ENCODE results near the gene CCNY.

The CCNY gene

DNA sequence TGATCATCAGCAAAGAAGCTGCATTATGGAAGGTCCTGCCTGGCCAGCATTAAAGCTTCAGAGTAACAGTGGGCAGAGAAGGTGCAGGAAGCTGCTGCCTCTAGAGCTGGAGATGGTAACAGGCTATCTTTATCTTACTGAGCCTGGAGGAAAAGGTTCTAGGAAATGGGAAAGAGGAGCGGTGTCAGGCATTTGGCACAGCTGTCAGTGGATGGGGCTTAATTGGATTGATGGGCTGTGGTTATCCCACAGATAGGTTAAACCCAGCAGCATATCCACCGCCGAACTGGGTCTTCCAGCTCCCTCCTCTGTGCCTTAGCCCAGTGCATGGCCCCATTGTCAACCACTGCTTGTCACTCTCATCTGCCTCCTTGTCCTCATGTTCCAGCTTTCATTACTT is 127.6 kb downstream of the CCNY start:
- no peaks in the 10 kb centered on the region for H3K9me3 ChIP-seq (ENCODE audit: insufficient read depth, low read length)
- H3K4me1 ChIP-seq (ENCODE audit: low read length), result peaks cover 10% of the 10 kb centered on the region
- no peaks in the 10 kb centered on the region for H3K36me3 ChIP-seq (replicated peaks; ENCODE audit: low read depth, low read length)
- peaks cover 6% of the 10 kb centered on the region for H3K79me2 ChIP-seq (ENCODE audit: low read length)
- no peak overlapping the region for H3K4me2 ChIP-seq (ENCODE audit: low read length)
- no peak overlapping the region for H2AFZ ChIP-seq (ENCODE audit: low read depth, low read length)
- no peaks in the 10 kb centered on the region for H3K27me3 ChIP-seq (ENCODE audit: low read depth, low read length)
- H3K4me3 ChIP-seq (ENCODE audit: low read length), result no peak overlapping the region
- H3K9ac ChIP-seq (ENCODE audit: low read length), result no peak overlapping the region
- no peak for TF ChIP-seq EZH2phosphoT487 (IDR thresholded peaks at IDR 0.05; ENCODE audit: low read depth)
- TF ChIP-seq, protein P1, sequence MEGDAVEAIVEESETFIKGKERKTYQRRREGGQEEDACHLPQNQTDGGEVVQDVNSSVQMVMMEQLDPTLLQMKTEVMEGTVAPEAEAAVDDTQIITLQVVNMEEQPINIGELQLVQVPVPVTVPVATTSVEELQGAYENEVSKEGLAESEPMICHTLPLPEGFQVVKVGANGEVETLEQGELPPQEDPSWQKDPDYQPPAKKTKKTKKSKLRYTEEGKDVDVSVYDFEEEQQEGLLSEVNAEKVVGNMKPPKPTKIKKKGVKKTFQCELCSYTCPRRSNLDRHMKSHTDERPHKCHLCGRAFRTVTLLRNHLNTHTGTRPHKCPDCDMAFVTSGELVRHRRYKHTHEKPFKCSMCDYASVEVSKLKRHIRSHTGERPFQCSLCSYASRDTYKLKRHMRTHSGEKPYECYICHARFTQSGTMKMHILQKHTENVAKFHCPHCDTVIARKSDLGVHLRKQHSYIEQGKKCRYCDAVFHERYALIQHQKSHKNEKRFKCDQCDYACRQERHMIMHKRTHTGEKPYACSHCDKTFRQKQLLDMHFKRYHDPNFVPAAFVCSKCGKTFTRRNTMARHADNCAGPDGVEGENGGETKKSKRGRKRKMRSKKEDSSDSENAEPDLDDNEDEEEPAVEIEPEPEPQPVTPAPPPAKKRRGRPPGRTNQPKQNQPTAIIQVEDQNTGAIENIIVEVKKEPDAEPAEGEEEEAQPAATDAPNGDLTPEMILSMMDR (IDR thresholded peaks at IDR 0.05; ENCODE audit: low read depth, low read length), result no peak
- no peak overlapping the region for H3K27ac ChIP-seq (ENCODE audit: low read length)
- peaks cover 21% of the 10 kb centered on the region for H4K20me1 ChIP-seq (ENCODE audit: insufficient read depth, low read length)

DNA sequence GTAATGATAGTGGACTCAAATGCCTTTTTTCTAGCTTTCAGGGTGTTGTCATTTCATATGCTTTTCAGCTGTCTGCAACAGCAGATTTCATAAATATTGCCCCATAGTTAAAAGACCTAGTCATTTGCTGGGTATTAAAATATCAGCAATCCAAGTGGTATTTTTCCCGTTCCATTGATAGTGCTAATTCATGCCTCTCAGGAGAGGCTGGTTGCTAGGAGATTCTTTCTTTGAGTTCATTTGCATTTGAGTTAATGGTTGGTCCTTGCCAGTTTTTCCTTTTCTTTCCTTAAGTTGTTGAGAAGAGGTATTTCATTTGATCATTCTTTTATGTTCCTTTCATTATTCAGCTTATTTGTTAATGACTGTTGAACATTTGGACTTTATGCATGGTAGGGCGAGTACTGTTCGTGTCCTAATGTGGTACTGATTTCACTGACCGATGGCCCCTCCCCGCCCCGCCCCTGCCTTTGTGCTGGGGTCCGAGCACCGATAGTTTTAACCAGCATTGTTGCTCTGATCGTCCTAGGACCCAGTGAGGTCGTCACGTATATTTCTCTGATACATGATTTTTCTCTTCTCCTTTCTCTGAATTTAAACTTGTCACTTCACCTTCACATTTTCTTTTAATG is 128.6 kb downstream of the CCNY start:
- H4K20me1 ChIP-seq (ENCODE audit: insufficient read depth, low read length), result peaks cover 18% of the 10 kb centered on the region
- peaks cover 10% of the 10 kb centered on the region for H3K4me1 ChIP-seq (ENCODE audit: low read length)
- no peak overlapping the region for H3K9ac ChIP-seq (ENCODE audit: low read length)

DNA sequence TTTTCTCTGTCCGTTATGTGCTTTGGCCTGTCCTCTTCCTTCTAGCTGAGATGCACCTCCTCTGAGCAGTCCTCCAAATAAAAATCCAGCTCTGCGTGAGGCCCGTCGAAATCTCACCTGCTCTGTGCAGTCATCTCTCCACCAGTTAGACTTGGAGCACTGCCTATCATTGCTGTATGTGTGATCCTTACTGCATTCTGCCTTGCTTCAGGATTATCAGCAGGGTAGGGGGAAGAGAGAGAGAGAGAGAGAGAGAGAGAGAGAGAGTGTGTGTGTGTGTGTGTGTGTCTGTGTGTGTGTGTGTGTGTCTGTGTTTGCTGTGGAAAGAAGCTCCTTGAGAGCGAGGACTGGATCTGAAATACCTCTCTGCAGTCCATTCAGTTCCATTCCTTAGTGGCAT is 129.4 kb downstream of the CCNY start:
- TF ChIP-seq, protein P1 (IDR thresholded peaks at IDR 0.05; ENCODE audit: low read depth, low read length), result no peak
- no peak for TF ChIP-seq EZH2phosphoT487 (IDR thresholded peaks at IDR 0.05; ENCODE audit: low read depth)
- H3K4me1 ChIP-seq (ENCODE audit: low read length), result peaks cover 10% of the 10 kb centered on the region
- peaks cover 6% of the 10 kb centered on the region for H3K79me2 ChIP-seq (ENCODE audit: low read length)
- no peak overlapping the region for H3K4me2 ChIP-seq (ENCODE audit: low read length)
- no peak overlapping the region for H3K4me3 ChIP-seq (ENCODE audit: low read length)
- H3K9ac ChIP-seq (ENCODE audit: low read length), result no peak overlapping the region
- no peaks in the 10 kb centered on the region for H3K27me3 ChIP-seq (ENCODE audit: low read depth, low read length)
- no peak overlapping the region for H2AFZ ChIP-seq (ENCODE audit: low read depth, low read length)
- no peak overlapping the region for H3K27ac ChIP-seq (ENCODE audit: low read length)
- no peaks in the 10 kb centered on the region for H3K36me3 ChIP-seq (replicated peaks; ENCODE audit: low read depth, low read length)
- H4K20me1 ChIP-seq (ENCODE audit: insufficient read depth, low read length), result peaks cover 18% of the 10 kb centered on the region
- H3K9me3 ChIP-seq (ENCODE audit: insufficient read depth, low read length), result no peaks in the 10 kb centered on the region

More for the DNA sequence above, 128.6 kb downstream of the CCNY start:
- Histone ChIP-seq H3K4me3 (ENCODE audit: low read length) (no peak overlapping the region), H3K9me3 (ENCODE audit: insufficient read depth, low read length) (no peaks in the 10 kb centered on the region), H3K79me2 (ENCODE audit: low read length) (peaks cover 6% of the 10 kb centered on the region), H2AFZ (ENCODE audit: low read depth, low read length) (no peak overlapping the region), H3K27ac (ENCODE audit: low read length) (no peak overlapping the region), H3K4me2 (ENCODE audit: low read length) (no peak overlapping the region), H3K36me3 (replicated peaks; ENCODE audit: low read depth, low read length) (no peaks in the 10 kb centered on the region), H3K27me3 (ENCODE audit: low read depth, low read length) (no peaks in the 10 kb centered on the region)
- TF ChIP-seq EZH2phosphoT487 (IDR thresholded peaks at IDR 0.05; ENCODE audit: low read depth), result no peak
- TF ChIP-seq, protein P1 (IDR thresholded peaks at IDR 0.05; ENCODE audit: low read depth, low read length), result no peak

DNA sequence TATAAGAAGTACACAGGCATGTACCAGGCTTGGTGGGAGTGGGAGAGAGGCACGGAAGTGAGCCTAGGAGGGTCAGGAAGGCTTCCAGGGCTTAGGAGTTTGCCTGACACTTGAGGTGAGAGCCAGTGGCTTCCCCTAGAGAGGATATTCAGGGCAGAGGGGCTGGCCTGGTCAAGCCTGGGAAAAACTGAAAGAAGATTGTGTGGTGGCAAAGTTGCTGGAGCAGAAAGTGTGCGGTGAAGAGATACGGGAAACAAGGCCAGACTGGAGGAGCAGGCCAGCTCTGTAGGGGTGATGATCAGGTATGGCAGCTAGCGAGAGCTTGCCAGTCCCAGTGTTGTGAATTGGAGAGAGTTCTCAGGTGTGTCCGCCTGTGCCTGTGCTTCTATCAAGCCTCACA is 129.9 kb downstream of the CCNY start:
- Histone ChIP-seq H3K4me1 (ENCODE audit: low read length) (peaks cover 10% of the 10 kb centered on the region), H2AFZ (ENCODE audit: low read depth, low read length) (no peak overlapping the region), H3K27me3 (ENCODE audit: low read depth, low read length) (no peaks in the 10 kb centered on the region), H3K79me2 (ENCODE audit: low read length) (peaks cover 6% of the 10 kb centered on the region), H4K20me1 (ENCODE audit: insufficient read depth, low read length) (peaks cover 15% of the 10 kb centered on the region), H3K4me3 (ENCODE audit: low read length) (no peak overlapping the region), H3K36me3 (replicated peaks; ENCODE audit: low read depth, low read length) (no peaks in the 10 kb centered on the region), H3K9me3 (ENCODE audit: insufficient read depth, low read length) (no peaks in the 10 kb centered on the region), H3K9ac (ENCODE audit: low read length) (no peak overlapping the region), H3K4me2 (ENCODE audit: low read length) (no peak overlapping the region), H3K27ac (ENCODE audit: low read length) (no peak overlapping the region)
- TF ChIP-seq EZH2phosphoT487 (IDR thresholded peaks at IDR 0.05; ENCODE audit: low read depth), result no peak
- TF ChIP-seq, protein P1 (IDR thresholded peaks at IDR 0.05; ENCODE audit: low read depth, low read length), result no peak

Measured in OCI-LY3 (cell line).